NCI-H2196 (cell line): ENCODE measurements around the gene CASP3.
"Not testable (repeated sequence)": the region's sequence is repeated elsewhere in the genome, so short reads cannot be mapped to it uniquely, and the experiment has no call there.

Experiments
- DNase-seq: peaks from one replicate; lab custom pipeline; 2025; ENCODE audit not compliant: unreplicated experiment; lab: John Stamatoyannopoulos, UW

CASP3 gene

DNA sequence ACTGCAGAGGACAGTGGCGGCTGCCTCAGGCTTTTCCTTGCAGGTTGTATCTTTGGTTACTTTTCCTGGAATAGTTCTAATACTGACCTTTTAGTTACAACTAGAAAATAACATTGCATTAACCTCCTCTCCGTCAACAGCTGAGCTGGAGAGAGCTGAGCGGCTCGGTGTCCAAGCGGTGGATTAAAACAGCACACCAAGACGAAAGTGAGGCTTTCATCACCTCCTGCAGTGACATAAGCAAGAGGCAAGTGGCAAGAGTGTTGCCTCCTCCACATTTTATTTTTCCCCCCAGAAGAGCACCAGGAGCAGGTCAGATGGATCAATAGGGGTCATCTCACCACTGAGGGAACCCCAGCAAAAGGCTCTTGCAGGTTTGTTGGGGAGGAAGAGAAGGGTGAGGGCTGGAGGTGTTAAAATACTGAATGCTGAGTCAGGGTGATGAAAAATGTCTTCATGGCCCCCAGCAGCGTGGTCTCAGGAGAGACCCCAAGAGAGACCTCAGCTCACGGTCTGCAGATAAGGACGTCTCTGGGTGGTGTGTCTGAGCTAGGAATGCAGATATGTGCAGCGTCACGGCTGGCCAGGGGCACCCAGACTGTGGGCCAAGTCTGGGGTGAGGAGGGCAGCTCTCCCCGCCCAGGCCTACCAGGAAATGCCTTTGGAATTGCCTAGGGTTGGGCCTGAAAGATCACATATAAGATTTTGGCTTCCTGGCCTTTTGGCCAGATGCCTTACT is 50.3 kb downstream of the CASP3 start:
- DNase-seq, result no peak

DNA sequence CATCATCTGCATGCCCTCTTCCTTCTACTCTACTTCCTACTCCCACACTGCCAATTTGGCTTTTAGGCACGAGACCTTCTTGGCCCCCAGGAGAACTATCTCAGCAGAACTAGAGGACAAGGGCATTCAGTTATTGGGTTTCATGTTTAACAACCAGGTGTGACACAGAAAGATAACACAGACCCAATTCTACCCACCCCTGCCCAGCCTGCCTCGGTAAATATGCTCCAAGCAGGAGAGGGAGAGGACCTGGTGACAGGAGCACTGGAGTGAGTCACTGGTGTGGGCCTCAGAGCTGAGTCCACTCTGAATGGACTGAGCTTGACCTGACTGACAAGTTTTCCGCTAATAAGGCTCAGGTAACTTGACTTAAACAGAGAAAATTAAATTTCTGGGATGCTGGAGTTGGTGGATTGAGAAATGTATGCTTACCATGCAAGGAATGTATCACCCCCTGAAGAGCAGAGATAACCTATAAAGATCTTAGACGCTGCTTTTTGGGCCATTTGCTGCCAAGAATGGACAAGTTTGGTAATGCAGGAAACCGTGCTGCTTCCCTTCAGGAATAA is 52.5 kb downstream of the CASP3 start:
- DNase-seq, result no peak

DNA sequence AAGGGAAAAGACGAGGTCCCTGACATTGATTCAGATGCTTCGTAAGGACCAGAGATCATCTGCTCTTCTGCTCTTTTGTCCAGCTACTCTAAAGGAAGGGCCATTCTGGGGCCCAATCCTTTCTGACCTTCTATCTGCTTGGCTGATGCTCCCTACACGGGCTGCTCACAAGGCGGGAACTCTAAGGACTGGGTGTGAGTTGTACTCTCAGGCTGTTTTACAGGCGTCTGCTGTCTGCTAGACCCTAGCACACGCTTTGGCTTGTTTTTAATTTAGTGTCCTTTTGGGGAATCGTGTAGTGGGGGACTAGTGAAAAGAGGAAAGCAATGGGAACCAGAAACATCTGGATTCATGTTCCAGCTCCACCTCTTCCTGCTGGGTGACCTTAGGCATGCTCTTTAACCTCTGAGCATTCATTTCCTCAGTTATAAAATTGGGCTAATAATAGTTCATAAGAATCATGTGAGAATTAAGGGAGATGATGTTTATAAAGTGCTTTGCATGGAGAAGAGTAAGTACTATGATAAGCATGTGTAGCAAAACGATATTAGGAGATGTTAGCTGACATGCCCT is 53.1 kb downstream of the CASP3 start:
- DNase-seq, result no peak

DNA sequence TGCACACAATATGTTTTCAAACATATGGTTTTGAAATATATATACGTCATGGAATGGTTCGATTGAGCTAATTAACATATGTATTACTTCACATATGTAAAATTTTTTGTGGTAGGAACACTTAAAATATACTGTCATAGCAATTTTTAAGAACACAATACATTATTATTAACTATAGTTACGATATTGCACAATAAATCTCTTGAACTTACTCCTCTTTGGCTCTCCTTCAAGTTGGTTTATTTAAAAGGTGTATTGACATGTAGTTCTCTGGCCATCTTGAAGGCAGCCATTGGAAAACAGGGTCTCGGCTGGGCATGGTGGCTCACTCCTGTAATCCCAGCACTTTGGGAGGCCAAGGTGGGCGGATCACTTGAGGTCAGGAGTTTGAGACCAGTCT is 53.8 kb downstream of the CASP3 start:
- DNase-seq, result no peak

DNA sequence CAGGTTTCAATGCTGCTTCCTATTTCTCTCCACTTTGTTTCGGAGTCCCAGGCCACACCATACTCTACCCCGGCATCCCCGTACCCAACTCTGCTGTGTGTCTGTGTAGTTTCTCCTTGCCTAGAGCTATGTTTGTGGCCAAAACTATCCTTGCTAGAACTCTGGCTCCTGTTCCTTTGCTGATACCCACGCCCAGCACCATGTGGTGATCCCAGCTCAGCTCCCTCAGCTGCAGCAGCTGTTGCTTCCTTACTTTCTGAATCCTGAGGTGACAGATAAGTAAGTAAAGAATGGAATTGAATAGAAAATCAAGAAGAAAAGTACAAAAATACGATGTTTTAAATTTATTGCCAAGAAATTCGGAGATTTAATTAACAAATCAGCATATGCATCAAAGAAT is 55.8 kb downstream of the CASP3 start:
- DNase-seq, result no peak

DNA sequence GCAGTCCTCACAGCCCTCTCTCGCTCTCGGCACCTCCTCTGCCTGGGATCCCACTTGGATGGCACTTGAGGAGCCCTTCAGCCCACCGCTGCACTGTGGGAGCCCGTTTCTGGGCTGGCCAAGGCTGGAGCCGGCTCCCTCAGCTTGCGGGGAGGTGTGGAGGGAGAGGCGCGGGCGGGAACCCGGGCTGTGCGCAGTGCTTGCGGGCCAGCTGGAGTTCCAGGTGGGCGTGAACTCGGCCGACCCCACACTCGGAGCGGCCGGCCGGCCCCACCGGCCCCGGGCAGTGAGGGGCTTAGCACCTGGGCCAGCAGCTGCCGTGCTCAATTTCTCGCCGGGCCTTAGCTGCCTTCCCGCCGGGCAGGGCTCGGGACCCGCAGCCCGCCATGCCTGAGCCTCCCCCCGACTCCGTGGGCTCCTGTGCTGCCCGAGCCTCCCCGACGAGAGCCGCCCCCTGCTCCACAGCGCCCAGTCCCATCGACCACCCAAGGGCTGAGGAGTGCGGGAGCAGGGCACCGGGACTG is 57.4 kb downstream of the CASP3 start:
- not testable (repeated sequence) for DNase-seq

DNA sequence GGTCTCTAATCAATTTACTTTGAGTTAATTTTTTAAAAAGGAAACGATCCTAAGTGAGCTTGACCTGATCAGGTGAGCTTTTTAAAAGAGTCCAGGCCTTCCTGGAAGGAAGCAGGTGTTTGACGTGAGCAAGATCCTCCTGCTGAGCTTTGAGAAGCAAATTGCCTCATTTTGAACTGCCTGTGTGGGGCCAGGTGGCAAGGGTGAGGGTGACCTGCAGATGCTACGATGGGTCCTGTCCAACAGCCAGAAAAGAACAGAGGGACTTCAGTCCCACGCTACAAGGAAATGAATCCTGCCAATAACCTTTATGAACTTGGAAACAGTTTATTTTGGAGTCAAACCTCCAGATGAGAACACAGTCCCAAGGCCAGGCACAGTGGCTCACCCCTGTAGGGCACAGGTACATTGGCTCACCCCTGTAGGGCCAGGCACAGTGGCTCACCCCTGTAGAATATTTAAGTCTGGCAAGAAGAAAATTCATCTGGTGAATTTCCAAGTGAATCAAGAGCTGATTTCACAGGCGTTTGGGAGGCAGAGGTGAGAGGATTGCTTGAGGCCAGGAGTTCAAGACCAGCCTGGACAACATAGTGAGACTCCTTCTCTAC is 58.1 kb downstream of the CASP3 start:
- no peak for DNase-seq

DNA sequence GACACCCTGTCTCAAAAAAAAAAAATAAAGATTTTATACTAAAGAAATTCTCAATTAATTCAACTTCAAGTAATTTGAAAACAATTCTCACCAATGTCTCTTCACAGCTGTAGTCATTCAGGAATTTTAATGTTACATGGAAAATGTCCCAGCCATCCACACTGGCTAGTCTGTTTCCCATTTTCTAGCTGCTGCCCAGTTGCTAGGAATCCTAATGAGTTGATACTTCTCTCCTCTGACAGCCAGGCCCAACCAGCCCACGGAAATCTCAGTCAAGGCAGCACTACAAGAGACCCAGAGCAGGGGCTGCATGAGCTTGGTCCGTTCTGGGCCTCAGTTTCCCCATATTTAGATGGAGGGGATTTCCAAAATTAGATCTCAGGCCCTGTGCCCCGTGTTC is 59.1 kb downstream of the CASP3 start:
- DNase-seq, result no peak

DNA sequence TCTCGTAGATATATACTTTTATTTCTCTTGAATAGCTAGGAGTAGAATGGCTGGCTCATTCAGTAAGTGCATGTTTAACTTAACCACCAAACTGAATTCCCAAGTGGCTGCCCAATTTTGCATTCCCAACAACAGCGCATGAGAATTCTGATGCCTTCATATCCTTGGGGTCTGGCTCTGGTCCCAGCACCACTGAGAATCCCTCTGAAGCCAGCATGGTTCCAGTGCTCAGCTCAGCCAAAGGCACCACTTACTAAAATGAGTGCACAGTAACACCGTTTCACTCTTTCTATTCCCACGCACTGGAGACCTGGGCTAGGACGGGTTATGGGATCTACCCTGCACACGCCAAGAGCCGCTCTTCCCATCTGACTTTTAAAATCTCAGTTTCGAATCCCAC is 60.4 kb downstream of the CASP3 start:
- no peak for DNase-seq

DNA sequence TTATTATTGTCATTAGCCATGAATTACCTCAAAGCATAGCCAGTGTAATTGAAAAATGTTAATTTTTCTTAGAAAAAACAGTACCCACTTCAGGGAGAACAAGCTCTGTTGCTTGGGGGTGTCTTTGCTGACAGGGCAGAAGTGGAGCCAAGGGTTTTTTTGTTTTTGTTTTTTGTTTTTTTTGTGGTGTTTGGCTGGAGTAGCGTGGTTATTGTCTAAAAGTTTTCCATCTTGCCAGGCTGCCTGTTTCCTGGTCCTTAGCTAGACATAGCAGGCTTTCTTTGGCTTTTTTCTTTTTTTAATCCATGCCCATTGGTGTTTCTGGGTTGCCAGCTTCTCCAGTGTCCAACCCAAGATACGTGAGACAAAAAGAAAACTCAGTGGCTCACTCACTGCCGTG is 61.5 kb downstream of the CASP3 start:
- no peak for DNase-seq

DNA sequence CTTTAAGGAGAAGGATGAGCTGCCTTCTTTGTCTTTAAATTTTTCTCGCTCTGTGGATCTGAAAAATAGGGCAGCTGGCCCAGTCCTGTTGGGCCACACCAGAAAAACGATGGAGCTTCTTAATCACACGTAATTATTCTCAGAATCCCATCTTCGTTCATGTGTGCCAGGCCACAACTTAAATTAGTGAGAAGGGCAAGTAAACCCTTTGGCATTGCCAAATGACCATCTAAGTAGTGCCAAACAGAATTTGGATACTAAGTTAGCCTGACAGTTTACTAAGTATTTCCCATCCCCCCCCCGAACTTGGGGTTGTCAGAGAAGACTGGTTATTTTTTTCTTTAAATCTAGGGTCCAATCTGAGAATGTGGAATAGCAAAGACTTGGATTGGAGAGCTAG is 62.0 kb downstream of the CASP3 start:
- no peak for DNase-seq

DNA sequence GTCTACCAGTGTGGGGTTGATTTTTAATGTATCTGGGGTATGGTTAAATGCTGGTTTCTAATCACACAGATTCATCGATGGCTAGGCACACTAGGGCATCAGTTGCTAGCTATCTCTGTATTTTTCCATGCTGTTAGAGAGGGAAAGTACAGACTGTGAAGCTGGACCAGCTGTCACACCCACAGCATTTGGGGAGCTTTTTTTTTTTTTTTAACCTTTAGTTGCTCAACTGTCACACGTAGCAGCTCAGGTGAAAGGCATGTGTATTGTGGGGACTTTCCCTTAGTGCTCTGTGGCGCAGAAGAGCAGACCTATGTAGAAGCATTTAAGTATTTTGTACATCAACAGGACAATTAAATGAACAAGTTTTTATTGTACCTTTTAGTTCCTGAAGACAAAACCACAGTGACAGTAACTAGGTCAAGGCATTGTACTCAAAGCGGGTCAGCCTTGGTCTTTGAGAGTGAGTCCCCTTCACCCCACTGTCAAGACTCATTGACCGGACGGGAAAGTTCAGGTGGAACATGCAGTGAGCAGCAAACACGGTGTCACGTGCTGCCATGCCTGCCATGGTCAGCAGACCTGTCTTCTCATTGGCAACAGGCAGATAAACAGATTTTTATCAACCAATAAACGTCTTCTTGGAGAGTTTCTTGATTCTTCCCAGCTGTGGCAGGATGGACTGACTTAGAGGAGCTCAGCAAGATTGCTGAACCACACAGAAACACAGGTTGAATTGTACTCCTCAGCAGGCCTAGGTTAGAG is 65.3 kb downstream of the CASP3 start:
- no peak for DNase-seq
